GM21529 (cell line): ENCODE data around the gene KIAA1217.

Experiments
- ATAC-seq: cut with Tn5 transposase; IDR thresholded peaks from one replicate; pipeline ENCODE4 v1.9.1; 2021; ENCODE audit not compliant: unreplicated experiment

Gene KIAA1217

DNA sequence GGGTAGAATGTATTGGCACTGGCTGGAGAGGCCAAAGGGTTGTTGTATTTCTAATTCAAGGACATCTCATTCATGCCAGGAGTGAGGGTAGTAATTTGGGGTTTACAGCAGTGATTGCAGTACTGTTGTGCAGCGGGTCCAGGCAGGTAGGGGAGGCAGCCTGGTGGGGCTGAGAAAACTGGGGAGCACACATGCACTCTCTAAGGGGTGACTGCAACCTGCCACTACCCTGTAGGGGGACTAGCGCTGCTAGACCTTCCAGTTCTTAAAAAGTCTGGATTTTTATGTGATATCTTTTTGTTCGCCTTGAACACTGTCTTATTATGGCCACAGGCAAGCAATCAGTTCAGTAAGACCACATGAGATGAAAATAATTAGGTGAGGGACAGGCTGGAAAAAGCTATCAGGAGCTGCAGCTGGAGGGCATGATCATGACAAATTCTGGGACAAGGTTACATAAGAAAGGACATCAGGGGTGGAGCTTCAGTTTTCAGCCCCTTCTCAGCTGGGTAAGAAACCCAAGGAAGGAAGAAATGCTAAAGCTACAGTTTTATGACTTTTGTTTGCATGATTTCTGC, 365.7 kb downstream of the KIAA1217 start:
- ATAC-seq: no peak

DNA sequence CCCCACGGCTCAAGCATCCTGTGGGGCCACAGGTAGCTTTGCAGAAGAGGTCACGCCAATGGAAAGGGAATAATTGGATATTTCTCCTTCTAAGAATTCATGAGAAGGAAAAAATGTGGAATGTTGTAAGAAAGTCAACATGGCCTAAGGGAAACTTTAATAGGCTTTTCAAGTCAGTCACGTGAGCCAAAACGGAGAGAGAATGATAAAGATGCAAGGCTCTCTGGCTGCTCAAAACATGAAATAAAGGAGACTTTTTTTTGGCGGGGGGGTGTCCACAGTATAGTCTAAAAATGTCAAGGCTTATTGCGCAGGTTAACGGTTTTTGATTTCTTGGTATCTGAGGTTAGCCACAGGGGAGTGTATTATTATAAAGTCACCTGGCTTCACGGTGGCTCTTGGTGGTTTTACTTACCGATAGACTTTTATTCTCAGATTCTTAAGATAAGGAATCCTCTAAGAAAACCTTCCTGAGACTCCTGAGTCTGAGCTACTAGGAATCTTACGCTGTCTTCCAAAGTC, 366.6 kb downstream of the KIAA1217 start:
- no peak for ATAC-seq

DNA sequence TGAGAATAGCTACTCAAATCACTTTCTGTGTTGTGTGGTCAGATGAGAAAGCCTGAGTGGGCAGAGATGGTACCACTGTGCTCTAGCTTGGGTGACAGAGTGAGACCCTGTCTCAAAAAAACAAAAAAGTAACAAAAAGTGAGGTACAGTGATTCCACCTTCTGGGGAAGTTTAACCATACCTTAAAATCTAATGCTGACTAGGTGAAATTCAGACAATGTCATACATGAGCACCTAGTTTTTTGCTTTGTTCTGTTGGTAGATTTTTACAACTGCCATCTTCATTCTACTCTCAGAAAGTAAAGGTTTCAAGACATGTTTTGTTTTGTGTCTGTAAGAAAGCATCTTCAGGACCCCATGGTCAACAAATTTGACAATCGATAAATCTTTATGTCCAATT, 370.5 kb downstream of the KIAA1217 start:
- no peak for ATAC-seq

GRCh38 chr10:24579906-24580305, 371.0 kb downstream of the KIAA1217 start:
- no peak for ATAC-seq

DNA sequence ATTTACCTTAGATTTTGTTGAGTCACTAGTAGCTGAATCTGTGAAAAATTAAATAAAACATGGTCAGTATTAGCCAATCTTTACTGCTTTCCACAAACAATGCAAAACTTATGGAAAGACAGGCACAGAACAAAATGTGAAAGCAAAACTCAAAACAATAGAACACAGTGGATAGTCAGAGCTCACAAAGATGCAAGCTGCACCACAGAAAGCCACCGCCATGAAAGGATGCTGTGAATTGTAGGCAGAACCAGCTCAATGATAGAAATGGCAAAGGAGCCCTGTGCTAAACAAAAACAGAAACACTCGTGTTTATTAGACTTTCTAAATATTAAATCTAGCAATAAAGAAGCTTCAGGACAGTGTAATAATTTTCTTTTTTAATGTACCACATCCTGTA, 380.3 kb downstream of the KIAA1217 start:
- no peak for ATAC-seq

DNA sequence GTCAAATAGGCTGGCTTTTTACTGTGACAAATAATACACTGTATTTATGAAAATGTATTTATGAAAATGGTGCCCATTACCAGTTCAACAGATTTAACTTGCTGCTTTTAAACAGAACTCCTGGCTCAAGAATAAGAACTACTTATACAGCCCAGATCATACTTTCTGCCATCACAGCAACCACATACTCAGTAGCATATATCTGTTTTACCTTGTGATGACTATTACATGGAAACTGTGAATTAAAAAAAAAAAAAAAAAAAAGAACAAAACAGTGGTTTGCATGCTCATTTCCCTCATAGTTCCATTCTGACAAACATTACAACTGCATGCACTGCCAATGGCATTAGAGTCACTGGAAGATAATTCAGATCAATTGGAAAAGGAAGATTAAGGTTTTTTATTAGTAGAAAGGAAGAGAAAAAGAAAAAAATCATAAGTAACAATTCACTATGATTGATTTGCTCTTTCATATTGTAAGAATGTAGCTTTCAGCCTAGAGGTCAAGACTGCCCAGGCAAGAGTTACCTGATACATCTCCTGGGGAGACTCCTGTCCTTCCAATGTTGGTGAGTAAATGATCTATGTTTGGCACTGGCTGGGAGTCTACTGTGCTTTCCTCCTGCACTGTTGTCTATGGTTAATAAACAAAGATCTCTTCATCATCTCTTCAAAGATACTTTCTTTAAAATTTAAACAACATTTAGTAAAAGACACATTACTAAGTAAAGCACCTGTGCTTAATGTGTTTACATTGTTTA, 381.9 kb downstream of the KIAA1217 start:
- ATAC-seq: no peak

GRCh38 chr10:24596217-24596930, 387.4 kb downstream of the KIAA1217 start:
- no peak for ATAC-seq

DNA sequence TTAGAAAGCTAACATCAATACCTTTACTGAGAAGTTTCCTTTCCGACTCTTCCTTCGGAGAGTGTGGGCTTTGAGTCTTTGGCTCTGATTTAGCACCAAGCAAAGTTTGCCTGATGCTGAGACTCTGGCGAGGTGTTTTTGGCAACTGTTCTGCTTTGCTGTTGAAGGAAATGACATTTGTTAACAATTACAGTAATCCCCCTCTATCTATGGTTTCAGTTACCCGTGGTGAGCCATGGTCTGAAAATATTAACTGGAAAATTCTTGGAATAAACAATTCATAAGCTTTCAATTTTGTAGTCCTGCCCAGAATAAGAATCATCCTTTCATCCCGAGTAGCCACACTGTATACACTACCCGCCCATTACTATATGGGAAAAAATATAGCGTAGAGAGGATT, 388.5 kb downstream of the KIAA1217 start:
- no peak for ATAC-seq
